Thyroid gland (tissue), 4 donors: ENCODE measurements around the gene SHC3. TPM values are rescaled to one million over a fixed set of nuclear protein-coding genes. Genes with fewer than 3 reads are reported as not detected.

Source experiments
- DNase-seq, 2 donors: peaks; one replicate each; pipeline ENCODE4 v3.0.0-alpha.2; 2019
- H3K27ac ChIP-seq, 3 donors: fragments of 200-600 bp; sonication (generic); 1 replicate in 2 of 3; 2 replicates in 1 of 3; pipeline ENCODE4 v1.5.1; 2016 to 2019; ENCODE audit warnings: mild to moderate bottlenecking in 1 of 3, moderate library complexity in 1 of 3
- H3K27me3 ChIP-seq: fragments of 200-600 bp; sonication (generic); one replicate; pipeline ENCODE4 v1.5.1; 2019
- H3K36me3 ChIP-seq, 2 donors: fragments of 200-600 bp; sonication (generic); one replicate each; pipeline ENCODE4 v1.5.1; 2016 to 2019
- H3K4me1 ChIP-seq, 2 donors: fragments of 200-600 bp; sonication (generic); one replicate each; pipeline ENCODE4 v1.5.1; 2017 to 2019
- H3K4me3 ChIP-seq, 3 donors: fragments of 200-600 bp; sonication (generic); replicated peaks in 1 of 3; 1 replicate in 2 of 3; 2 replicates in 1 of 3; pipeline ENCODE4 v1.5.1; 2016; ENCODE audit warnings: mild to moderate bottlenecking in 1 of 3
- H3K9me3 ChIP-seq: fragments of 200-600 bp; sonication (generic); one replicate; pipeline ENCODE4 v1.5.1; 2017
- POLR2A ChIP-seq, 2 donors: fragments of 450-650 bp; IDR thresholded peaks; one replicate each; pipeline ENCODE4 v1.6.1; 2017; ENCODE audit warnings: antibody characterized with exemption in 2 of 2, mild to moderate bottlenecking in 2 of 2, moderate library complexity in 1 of 2
- WGBS, 2 donors: methylation state at CpG; one replicate each; pipeline ENCODE4 v1.1.5; 2017; 5-methylcytosine and 5-hydroxymethylcytosine counted together
- intact Hi-C: fragments of 100-400 bp; cut with DNase I; formaldehyde crosslinking; loops from one replicate; pipeline ENCODE4 v1.15.1; 2023
- total RNA-seq, 4 donors: library from RNA; depleted of rRNA; stranded (reverse); fragments of >200 nt; gene quantifications; one replicate each; pipeline ENCODE4 v1.2.3, GENCODE V29; 2016
- TF ChIP-seq, protein P1 (sequence below), 6 experiments: fragments of 200-600 bp in 3 of 6; fragments of 450-650 bp in 3 of 6; sonication (generic) in 3 of 6; IDR thresholded peaks; one replicate each; pipeline ENCODE4 v1.5.1; 2016 to 2019; ENCODE audit warnings: antibody characterized with exemption in 6 of 6, mild to moderate bottlenecking in 2 of 6, inconsistent platforms in 1 of 6, moderate library complexity in 1 of 6

Gene SHC3
- total RNA-seq, 4 donors from 2014 or later = 0.40 to 5.9 (median 1.2) TPM

DNA sequence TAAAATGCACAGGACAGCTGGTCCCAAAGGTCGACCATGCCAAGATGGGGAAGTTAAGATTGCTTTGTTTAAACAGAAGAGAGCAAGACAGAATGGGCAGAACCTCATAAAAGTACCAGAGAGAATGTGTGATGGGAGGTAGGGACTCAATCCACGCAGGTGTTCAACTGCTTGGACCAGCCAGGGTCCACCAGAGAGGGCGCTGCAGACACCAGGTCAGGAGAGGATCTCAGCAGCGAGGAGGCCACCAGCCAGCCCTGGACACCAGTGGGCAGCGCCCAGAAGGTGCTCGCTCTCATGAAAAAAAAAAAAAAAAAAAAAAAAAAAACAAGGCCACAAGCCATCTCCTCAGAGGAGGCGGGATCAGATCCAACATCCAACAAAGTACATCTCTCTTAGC is 81.8 kb downstream of the SHC3 start:
- 87 to 93% methylated on average over 7 of the region's 7 CpGs for WGBS, 2 donors
- Histone ChIP-seq H3K9me3 (no peaks in the 10 kb centered on the region), H3K4me3 (no peak overlapping the region), H3K4me1 (no peaks in the 10 kb centered on the region), H3K27me3 (no peaks in the 10 kb centered on the region), H3K36me3 (no peaks in the 10 kb centered on the region), H3K27ac (no peak overlapping the region)
- TF ChIP-seq, protein P1, sequence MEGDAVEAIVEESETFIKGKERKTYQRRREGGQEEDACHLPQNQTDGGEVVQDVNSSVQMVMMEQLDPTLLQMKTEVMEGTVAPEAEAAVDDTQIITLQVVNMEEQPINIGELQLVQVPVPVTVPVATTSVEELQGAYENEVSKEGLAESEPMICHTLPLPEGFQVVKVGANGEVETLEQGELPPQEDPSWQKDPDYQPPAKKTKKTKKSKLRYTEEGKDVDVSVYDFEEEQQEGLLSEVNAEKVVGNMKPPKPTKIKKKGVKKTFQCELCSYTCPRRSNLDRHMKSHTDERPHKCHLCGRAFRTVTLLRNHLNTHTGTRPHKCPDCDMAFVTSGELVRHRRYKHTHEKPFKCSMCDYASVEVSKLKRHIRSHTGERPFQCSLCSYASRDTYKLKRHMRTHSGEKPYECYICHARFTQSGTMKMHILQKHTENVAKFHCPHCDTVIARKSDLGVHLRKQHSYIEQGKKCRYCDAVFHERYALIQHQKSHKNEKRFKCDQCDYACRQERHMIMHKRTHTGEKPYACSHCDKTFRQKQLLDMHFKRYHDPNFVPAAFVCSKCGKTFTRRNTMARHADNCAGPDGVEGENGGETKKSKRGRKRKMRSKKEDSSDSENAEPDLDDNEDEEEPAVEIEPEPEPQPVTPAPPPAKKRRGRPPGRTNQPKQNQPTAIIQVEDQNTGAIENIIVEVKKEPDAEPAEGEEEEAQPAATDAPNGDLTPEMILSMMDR (IDR thresholded peaks at IDR 0.05) = no peak
- TF ChIP-seq POLR2A (IDR thresholded peaks at IDR 0.05) = no peak
- intact Hi-C loops = no loop called here
- DNase-seq = no peak

DNA sequence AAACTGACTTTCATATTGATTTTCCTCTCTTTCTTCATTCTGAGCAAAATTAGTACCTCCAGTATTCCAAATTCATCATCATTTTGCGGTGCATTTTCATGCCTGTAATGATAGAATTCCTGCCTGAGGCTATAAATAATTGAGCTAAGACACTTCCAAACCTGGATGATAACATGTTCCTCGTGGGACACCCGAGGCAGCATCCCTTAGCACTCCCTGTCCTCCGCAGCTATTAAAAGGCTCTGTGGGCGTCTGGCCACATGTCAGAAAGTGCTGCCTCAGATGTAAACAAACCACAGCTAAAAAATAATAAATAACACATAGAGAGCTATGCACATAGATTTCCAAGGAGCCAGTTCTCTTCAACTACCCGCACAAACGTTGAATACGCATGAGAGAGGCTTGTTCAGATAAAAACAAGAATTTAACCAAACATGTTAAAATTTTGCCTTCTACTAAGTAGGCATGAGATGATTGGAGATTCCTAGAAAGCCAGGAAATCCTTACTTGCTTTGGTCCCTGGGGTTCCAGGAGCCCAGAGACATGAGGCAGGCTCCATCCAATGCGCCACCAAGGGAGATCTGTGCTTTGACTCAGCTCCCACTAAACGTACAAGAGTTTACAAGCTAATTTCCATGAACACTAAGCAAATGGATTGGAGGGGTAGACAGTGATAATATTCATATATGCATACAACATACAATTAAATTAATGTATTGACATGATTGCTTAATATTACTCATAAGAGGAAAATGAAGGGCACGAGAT is 82.7 kb downstream of the SHC3 start:
- intact Hi-C loops = no loop called here
- no peak for DNase-seq
- 74 to 79% methylated on average over 11 of the region's 11 CpGs for WGBS, 2 donors

DNA sequence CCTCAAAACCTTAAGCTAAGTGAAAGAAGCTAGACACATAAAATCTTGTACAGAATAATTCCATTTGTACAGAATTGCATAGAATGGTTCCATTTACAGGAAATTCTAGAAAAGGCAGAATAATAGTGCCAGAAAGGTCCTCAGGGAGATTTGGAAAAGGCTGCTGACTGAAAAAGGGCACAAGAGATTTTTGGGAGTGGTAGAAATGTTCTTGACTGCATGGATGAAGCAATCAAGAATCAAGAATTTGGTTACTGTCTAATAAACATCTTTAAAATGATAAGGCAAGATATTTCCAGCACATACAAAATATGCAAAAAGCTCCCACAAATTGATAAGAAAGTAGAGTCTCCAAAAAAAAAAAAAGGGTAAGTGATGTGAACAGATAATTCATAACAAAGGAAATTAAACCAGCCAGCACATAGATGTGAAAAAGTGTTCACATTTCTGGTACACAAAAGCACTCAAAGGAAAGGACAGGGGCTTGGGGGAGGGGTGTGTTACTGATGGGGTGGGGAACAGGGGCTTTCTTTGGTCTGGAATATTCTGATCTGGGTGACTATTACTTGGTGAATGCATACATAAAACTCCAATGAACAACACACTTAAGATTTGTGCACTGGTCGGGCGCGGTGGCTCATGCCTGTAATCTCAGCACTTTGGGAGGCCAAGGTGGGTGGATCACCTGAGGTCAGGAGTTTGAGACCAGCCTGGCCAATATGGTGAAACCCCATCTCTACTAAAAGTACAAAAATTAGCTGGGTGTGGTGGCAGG is 85.2 kb downstream of the SHC3 start:
- Histone ChIP-seq H3K9me3 (no peaks in the 10 kb centered on the region), H3K27ac (no peak overlapping the region), H3K27me3 (no peaks in the 10 kb centered on the region), H3K4me1 (no peaks in the 10 kb centered on the region), H3K36me3 (no peaks in the 10 kb centered on the region), H3K4me3 (no peak overlapping the region)
- TF ChIP-seq, protein P1 (IDR thresholded peaks at IDR 0.05) = no peak
- TF ChIP-seq POLR2A (IDR thresholded peaks at IDR 0.05) = no peak
- intact Hi-C loops = no loop called here
- 96 to 100% methylated on average over 3 of the region's 3 CpGs for WGBS, 2 donors
- DNase-seq = no peak

More for the DNA sequence above, 82.7 kb downstream of the SHC3 start:
- Histone ChIP-seq H3K27ac (no peak overlapping the region), H3K36me3 (no peaks in the 10 kb centered on the region), H3K4me3 (no peak overlapping the region), H3K4me1 (no peaks in the 10 kb centered on the region), H3K27me3 (no peaks in the 10 kb centered on the region), H3K9me3 (no peaks in the 10 kb centered on the region)
- TF ChIP-seq POLR2A (IDR thresholded peaks at IDR 0.05) = no peak
- TF ChIP-seq, protein P1 (IDR thresholded peaks at IDR 0.05) = no peak

DNA sequence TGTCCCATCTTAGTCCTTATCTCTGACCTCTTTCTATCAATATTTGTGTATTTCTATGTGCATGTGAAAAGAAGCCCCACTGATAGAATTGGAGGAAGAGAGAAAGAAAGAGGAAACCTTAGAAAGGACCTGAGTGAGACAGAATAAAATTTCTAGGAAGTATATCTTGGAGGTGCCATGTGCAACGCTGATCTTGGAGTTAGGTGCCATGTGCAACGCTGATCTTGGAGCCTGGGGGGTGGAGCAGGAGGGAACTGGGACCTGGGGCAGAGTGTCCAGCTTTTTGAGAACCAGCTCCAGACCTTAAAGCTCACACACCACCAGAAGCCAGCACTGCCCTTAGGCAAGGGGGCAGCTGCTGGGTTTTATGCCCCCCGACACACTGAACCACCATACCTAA is 89.4 kb downstream of the SHC3 start:
- intact Hi-C loops = no loop called here
- no peaks in the 10 kb centered on the region for H3K27me3 ChIP-seq
- H3K36me3 ChIP-seq = no peaks in the 10 kb centered on the region
- H3K4me3 ChIP-seq = no peak overlapping the region
- H3K27ac ChIP-seq = no peak overlapping the region
- H3K4me1 ChIP-seq = no peaks in the 10 kb centered on the region
- TF ChIP-seq, protein P1 (IDR thresholded peaks at IDR 0.05) = no peak
- TF ChIP-seq POLR2A (IDR thresholded peaks at IDR 0.05) = no peak
- no peaks in the 10 kb centered on the region for H3K9me3 ChIP-seq
- WGBS, 2 donors = 92 to 94% methylated on average over 3 of the region's 3 CpGs
- no peak for DNase-seq

DNA sequence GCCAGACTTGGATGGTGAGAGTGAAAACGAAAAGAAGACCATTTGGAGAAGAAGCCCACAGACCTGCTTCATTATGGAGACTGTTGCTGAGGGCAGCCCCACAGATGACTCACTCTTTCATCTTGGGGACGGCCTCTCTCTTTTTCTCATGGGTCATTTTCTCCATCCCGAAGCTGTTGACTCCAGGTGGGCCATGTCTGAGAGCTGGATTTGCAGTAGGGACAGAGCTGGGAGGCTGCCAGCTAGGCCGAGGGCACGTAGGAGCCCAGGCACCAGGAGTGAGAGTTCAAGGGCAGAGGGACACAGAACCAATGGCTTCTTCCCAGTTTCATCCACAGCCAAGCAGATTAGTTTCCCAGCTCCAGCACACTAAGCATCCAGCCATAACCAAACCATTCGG is 95.0 kb downstream of the SHC3 start:
- no peak overlapping the region for H3K4me3 ChIP-seq
- WGBS, 2 donors = 88 to 92% methylated on average over 6 of the region's 6 CpGs
- no peaks in the 10 kb centered on the region for H3K36me3 ChIP-seq
- intact Hi-C loops = no loop called here
- DNase-seq = no peak
- TF ChIP-seq, protein P1 (IDR thresholded peaks at IDR 0.05) = no peak
- no peak for TF ChIP-seq POLR2A (IDR thresholded peaks at IDR 0.05)
- H3K9me3 ChIP-seq = no peaks in the 10 kb centered on the region
- peaks cover 0 to 4% of the 10 kb centered on the region in 2 donors for H3K4me1 ChIP-seq
- H3K27ac ChIP-seq = no peak overlapping the region
- H3K27me3 ChIP-seq = no peaks in the 10 kb centered on the region
